ENCODE measurements around the gene EPB42.

DNA sequence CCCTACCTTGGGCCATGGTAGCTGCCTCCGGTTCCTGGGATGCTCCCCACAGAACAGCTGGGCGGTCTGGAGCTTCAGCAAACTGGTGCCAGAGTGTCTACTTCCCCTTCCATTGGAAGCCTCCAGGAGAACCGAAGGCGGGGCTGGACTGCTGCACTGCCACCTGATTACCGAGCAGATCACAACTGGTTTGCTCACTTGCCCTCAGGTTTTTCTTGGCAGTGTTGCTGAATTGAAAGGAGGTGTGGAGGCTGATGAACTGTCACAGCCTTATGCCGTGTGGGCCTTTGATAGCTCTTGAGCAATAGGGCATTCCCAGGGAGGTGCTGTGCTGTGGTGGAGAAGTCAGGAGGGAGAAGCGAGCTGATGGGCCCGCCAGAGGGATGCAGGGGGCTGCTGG is 46.0 kb upstream of the EPB42 start, which contains the start of gene TGM5:
- TF ChIP-seq, protein P1, sequence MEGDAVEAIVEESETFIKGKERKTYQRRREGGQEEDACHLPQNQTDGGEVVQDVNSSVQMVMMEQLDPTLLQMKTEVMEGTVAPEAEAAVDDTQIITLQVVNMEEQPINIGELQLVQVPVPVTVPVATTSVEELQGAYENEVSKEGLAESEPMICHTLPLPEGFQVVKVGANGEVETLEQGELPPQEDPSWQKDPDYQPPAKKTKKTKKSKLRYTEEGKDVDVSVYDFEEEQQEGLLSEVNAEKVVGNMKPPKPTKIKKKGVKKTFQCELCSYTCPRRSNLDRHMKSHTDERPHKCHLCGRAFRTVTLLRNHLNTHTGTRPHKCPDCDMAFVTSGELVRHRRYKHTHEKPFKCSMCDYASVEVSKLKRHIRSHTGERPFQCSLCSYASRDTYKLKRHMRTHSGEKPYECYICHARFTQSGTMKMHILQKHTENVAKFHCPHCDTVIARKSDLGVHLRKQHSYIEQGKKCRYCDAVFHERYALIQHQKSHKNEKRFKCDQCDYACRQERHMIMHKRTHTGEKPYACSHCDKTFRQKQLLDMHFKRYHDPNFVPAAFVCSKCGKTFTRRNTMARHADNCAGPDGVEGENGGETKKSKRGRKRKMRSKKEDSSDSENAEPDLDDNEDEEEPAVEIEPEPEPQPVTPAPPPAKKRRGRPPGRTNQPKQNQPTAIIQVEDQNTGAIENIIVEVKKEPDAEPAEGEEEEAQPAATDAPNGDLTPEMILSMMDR (IDR thresholded peaks at IDR 0.05), result no peak
- no peak for TF ChIP-seq POLR2A (IDR thresholded peaks at IDR 0.05)

Measured in thyroid gland (tissue), 4 donors.